NT2/D1 (cell line): ENCODE results near the gene ARHGEF39.

ENCODE experiments used
- SUZ12 ChIP-seq: IDR thresholded peaks from 2 replicates; pipeline ENCODE4 v1.6.1; 2011; ENCODE audit not compliant: insufficient read length, insufficient read depth; ENCODE audit errors: extremely low read depth
- YY1 ChIP-seq: IDR thresholded peaks from 2 replicates; pipeline ENCODE4 v1.6.1; 2011; ENCODE audit not compliant: insufficient read length, insufficient read depth
- ZNF274 ChIP-seq: IDR thresholded peaks from 2 replicates; pipeline ENCODE4 v1.6.1; 2011; ENCODE audit warnings: mild to moderate bottlenecking, low read depth, low read length

DNA sequence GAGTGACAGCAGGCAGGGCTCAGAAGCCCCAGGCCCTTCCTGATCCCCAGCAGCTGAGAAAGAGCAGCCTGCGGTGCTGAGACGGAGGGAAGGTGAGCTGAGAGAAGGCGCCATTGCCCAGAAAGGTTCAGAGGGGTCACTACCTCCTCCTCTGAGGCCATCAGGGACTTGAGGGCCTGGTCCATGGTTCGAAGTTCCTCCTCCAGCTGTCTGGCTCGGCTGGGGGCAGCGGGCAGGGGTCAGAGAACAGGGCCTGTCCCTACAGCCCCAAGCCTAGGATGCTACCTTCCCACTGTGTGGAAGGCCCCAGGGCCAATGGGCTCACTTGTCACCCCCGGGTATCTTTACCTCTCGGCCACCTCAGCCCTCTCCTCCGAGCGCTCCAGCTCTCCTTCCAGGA is 19.9 kb upstream of the ARHGEF39 start:
- TF ChIP-seq YY1: no peak
- no peak for TF ChIP-seq SUZ12
- no peak for TF ChIP-seq ZNF274
